Keratinocyte (primary cell): ENCODE data around the gene NEAT1. TPM values are rescaled to one million over a fixed set of nuclear protein-coding genes. Genes with fewer than 3 reads are reported as not detected.

Experiments
- DNase-seq: peaks from one replicate; pipeline ENCODE4 v3.0.0-alpha.2; 2011; ENCODE audit warnings: low read depth, missing footprints, low spot score
- FAIRE-seq: peaks from 2 replicates; lab custom pipeline; 2011; peaks lifted over from hg19 to GRCh38; lab: Jason Lieb, UNC
- H2AFZ ChIP-seq: 2 replicates; pipeline ENCODE4 v1.6.0; 2012; ENCODE audit warnings: low read length, control low read depth, inconsistent platforms; ENCODE audit not compliant: control insufficient read depth
- H3K27ac ChIP-seq: 2 replicates; pipeline ENCODE4 v1.5.1; 2011; ENCODE audit warnings: low read length; ENCODE audit not compliant: control insufficient read depth, insufficient read depth
- H3K27me3 ChIP-seq: 3 replicates; pipeline ENCODE4 v1.6.0; 2011; ENCODE audit warnings: low read length; ENCODE audit not compliant: control insufficient read depth, insufficient read depth; ENCODE audit errors: extremely low read depth
- H3K36me3 ChIP-seq, 2 experiments: 2 replicates in 1 of 2; 3 replicates in 1 of 2; pipeline ENCODE4 v1.5.1; 2011; ENCODE audit warnings: low read length in 2 of 2, mild to moderate bottlenecking in 1 of 2; ENCODE audit not compliant: control insufficient read depth in 2 of 2, insufficient read depth in 2 of 2; ENCODE audit errors: extremely low read depth in 1 of 2
- H3K4me1 ChIP-seq: 3 replicates; pipeline ENCODE4 v1.5.1; 2011; ENCODE audit warnings: low read length; ENCODE audit not compliant: control insufficient read depth, insufficient read depth; ENCODE audit errors: extremely low read depth
- H3K4me2 ChIP-seq: 3 replicates; pipeline ENCODE4 v1.6.0; 2011; ENCODE audit warnings: low read depth, low read length; ENCODE audit not compliant: control insufficient read depth, insufficient read depth; ENCODE audit errors: extremely low read depth
- H3K4me3 ChIP-seq, 3 experiments: fragments of 200-600 bp in 1 of 3; sonication (generic) in 1 of 3; 2 replicates in 2 of 3; 3 replicates in 1 of 3; pipeline ENCODE4 v1.5.1; 2011 to 2016; ENCODE audit warnings: low read length in 3 of 3, mild to moderate bottlenecking in 3 of 3, control low read depth in 2 of 3, inconsistent platforms in 1 of 3, low read depth in 1 of 3, mixed read lengths in 1 of 3, mixed run types in 1 of 3, moderate library complexity in 1 of 3; ENCODE audit not compliant: control insufficient read depth in 2 of 3, insufficient read depth in 2 of 3; ENCODE audit errors: extremely low read depth in 1 of 3
- H3K79me2 ChIP-seq: 2 replicates; pipeline ENCODE4 v1.6.0; 2012; ENCODE audit warnings: low read length; ENCODE audit not compliant: control insufficient read depth, insufficient read depth
- H3K9ac ChIP-seq: 3 replicates; pipeline ENCODE4 v1.6.0; 2011; ENCODE audit warnings: low read length; ENCODE audit not compliant: control insufficient read depth, insufficient read depth; ENCODE audit errors: extremely low read depth
- H3K9me1 ChIP-seq: 3 replicates; pipeline ENCODE4 v1.6.0; 2011; ENCODE audit warnings: low read length; ENCODE audit not compliant: control insufficient read depth, insufficient read depth; ENCODE audit errors: extremely low read depth
- H3K9me3 ChIP-seq: 2 replicates; pipeline ENCODE4 v1.5.1; 2012; ENCODE audit warnings: low read depth, low read length; ENCODE audit not compliant: control insufficient read depth
- H4K20me1 ChIP-seq: 3 replicates; pipeline ENCODE4 v1.6.0; 2011; ENCODE audit warnings: low read length; ENCODE audit not compliant: control insufficient read depth, insufficient read depth; ENCODE audit errors: extremely low read depth
- EZH2 ChIP-seq: IDR thresholded peaks from one replicate; pipeline ENCODE4 v1.6.1; 2012; ENCODE audit warnings: inconsistent platforms, mild to moderate bottlenecking, low read length, moderate library complexity
- dilution Hi-C: fragments of 300-500 bp; cut with MboI; formaldehyde crosslinking; loops from one replicate; pipeline ENCODE4 v1.7.0; 2020; ENCODE audit warnings: low sequenced_read_pairs; ENCODE audit not compliant: extremely low pct_ligation_motif_present
- polyA plus RNA-seq, 5 experiments: library from polyadenylated mRNA; depleted of rRNA in 3 of 5; stranded (reverse) in 3 of 5; stranded (forward) in 1 of 5; unstranded in 1 of 5; fragments of >200 nt; gene quantifications; 1 replicate in 1 of 5; 2 replicates in 3 of 5; 3 replicates in 1 of 5; pipeline versions ENCODE4 v1.2.1 to v1.2.3, GENCODE V29; 2011 to 2012; ENCODE audit warnings: missing spikeins in 2 of 5, low read depth in 1 of 5, low replicate concordance in 1 of 5
- TF ChIP-seq, protein P1 (sequence below), 3 experiments: IDR thresholded peaks in 1 of 3; conservative IDR thresholded peaks in 1 of 3; optimal IDR thresholded peaks in 1 of 3; 2 replicates in 2 of 3; 3 replicates in 1 of 3; pipeline versions ENCODE3 to v1.5.1; 2011; ENCODE audit warnings: low read length in 3 of 3, mild to moderate bottlenecking in 3 of 3, moderate library complexity in 2 of 3, control low read depth in 1 of 3, inconsistent platforms in 1 of 3; ENCODE audit not compliant: insufficient read depth in 2 of 3; ENCODE audit errors: extremely low read depth in 1 of 3

NEAT1 gene
- polyA plus RNA-seq, 1 donor (not counting 4 experiments of a cell fraction or from before 2014, with no cell fraction given): 270 TPM

- no peaks in the 10 kb centered on the region for H4K20me1 ChIP-seq
- peaks cover 30% of the 10 kb centered on the region for H3K4me1 ChIP-seq
- no peak overlapping the region for H3K27ac ChIP-seq
- no peak for FAIRE-seq
- H3K4me2 ChIP-seq: no peak overlapping the region
- H3K4me3 ChIP-seq: no peak overlapping the region
- dilution Hi-C loops: no loop called here
- H3K9ac ChIP-seq: no peak overlapping the region
- TF ChIP-seq EZH2: no peak
- TF ChIP-seq, protein P1, sequence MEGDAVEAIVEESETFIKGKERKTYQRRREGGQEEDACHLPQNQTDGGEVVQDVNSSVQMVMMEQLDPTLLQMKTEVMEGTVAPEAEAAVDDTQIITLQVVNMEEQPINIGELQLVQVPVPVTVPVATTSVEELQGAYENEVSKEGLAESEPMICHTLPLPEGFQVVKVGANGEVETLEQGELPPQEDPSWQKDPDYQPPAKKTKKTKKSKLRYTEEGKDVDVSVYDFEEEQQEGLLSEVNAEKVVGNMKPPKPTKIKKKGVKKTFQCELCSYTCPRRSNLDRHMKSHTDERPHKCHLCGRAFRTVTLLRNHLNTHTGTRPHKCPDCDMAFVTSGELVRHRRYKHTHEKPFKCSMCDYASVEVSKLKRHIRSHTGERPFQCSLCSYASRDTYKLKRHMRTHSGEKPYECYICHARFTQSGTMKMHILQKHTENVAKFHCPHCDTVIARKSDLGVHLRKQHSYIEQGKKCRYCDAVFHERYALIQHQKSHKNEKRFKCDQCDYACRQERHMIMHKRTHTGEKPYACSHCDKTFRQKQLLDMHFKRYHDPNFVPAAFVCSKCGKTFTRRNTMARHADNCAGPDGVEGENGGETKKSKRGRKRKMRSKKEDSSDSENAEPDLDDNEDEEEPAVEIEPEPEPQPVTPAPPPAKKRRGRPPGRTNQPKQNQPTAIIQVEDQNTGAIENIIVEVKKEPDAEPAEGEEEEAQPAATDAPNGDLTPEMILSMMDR (optimal IDR thresholded peaks at IDR 0.05 in 1 of 3, IDR thresholded peaks at IDR 0.05 in 1 of 3, conservative IDR thresholded peaks at IDR 0.05 in 1 of 3; ENCODE audit: extremely low read depth in 1 of 3, insufficient read depth in 2 of 3, low read length in 3 of 3): no peak
- no peaks in the 10 kb centered on the region for H3K79me2 ChIP-seq
- DNase-seq: no peak
- H3K36me3 ChIP-seq: no peaks in the 10 kb centered on the region
- H3K9me1 ChIP-seq: no peaks in the 10 kb centered on the region
- H3K27me3 ChIP-seq: no peaks in the 10 kb centered on the region
- no peak overlapping the region for H2AFZ ChIP-seq
- no peaks in the 10 kb centered on the region for H3K9me3 ChIP-seq
Observed at GRCh38 chr11:65379698-65380459, 42.7 kb upstream of the NEAT1 start.

DNA sequence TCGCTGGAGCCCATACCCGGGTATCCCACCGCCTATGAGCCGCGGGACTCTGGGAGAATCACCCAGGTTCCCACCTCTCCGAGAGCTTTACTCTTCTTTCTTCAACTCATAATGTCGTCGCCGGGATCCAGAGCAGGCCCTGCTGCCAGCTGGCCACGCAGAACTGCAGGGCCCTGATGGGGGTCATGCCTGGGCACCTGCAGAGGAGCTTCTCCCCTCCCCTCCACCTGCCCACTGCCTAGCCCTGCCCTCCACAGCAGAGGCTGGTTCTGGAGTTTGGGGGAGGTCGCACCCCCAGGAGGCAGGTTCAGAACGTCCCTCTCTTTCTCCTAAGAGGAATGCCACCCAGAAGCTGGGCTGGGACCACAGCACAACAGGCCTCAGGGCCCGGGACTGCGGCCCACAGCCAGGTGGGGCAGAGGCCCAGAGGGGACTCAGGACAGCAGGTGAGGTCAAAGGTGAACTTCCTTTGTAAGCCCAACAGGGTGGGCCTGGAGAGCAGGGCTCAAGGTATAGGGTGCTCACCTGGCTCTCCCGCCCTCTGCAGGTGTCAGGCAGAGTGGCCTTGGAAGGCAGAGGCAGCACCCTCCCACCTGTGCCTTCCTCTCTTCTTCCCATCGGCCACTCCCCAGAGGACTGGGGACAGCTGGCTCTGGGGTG is 42.0 kb upstream of the NEAT1 start:
- H3K9ac ChIP-seq: no peak overlapping the region
- no peak overlapping the region for H2AFZ ChIP-seq
- no peaks in the 10 kb centered on the region for H3K9me3 ChIP-seq
- TF ChIP-seq, protein P1 (optimal IDR thresholded peaks at IDR 0.05 in 1 of 3, IDR thresholded peaks at IDR 0.05 in 1 of 3, conservative IDR thresholded peaks at IDR 0.05 in 1 of 3; ENCODE audit: extremely low read depth in 1 of 3, insufficient read depth in 2 of 3, low read length in 3 of 3): peak in 1 of 3 experiments; percentile 27
- TF ChIP-seq EZH2: no peak
- no peaks in the 10 kb centered on the region for H3K9me1 ChIP-seq
- no peaks in the 10 kb centered on the region for H3K36me3 ChIP-seq
- DNase-seq (no peak), FAIRE-seq (no peak)
- no peaks in the 10 kb centered on the region for H3K27me3 ChIP-seq
- dilution Hi-C loops: no loop called here
- H3K4me1 ChIP-seq: peaks cover 35% of the 10 kb centered on the region
- no peaks in the 10 kb centered on the region for H3K79me2 ChIP-seq
- H3K27ac ChIP-seq: no peak overlapping the region
- H3K4me2 ChIP-seq: no peak overlapping the region
- H3K4me3 ChIP-seq: no peak overlapping the region
- H4K20me1 ChIP-seq: no peaks in the 10 kb centered on the region
